Measurements from ENCODE around the gene ZSCAN21.

DNA sequence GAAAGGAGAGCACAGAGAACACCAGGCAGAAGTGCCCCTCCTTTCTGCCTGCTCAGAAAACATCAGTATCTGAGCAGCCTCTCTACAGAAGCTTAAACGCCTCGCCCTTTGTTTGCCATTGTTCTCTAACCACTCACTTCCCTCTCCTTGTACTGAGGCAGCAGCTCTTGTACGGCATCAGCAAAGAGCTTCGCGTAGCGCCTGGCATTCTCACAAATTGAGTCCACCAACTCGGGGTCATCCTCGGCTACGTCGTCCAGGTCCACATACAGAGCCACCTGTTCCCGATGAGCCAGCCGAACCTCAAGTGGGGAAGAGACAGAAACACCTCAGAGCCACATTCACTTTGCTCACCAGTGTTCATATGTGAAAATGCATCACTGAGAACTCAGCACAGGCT lies 49.9 kb downstream of the ZSCAN21 start:
- TF ChIP-seq, protein P1, sequence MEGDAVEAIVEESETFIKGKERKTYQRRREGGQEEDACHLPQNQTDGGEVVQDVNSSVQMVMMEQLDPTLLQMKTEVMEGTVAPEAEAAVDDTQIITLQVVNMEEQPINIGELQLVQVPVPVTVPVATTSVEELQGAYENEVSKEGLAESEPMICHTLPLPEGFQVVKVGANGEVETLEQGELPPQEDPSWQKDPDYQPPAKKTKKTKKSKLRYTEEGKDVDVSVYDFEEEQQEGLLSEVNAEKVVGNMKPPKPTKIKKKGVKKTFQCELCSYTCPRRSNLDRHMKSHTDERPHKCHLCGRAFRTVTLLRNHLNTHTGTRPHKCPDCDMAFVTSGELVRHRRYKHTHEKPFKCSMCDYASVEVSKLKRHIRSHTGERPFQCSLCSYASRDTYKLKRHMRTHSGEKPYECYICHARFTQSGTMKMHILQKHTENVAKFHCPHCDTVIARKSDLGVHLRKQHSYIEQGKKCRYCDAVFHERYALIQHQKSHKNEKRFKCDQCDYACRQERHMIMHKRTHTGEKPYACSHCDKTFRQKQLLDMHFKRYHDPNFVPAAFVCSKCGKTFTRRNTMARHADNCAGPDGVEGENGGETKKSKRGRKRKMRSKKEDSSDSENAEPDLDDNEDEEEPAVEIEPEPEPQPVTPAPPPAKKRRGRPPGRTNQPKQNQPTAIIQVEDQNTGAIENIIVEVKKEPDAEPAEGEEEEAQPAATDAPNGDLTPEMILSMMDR (IDR thresholded peaks at IDR 0.05): no peak
- TF ChIP-seq POLR2AphosphoS5 (IDR thresholded peaks at IDR 0.05): no peak
